Measurements from ENCODE around the gene MAN2A2.
"Not testable (repeated sequence)": the region's sequence is repeated elsewhere in the genome, so short reads cannot be mapped to it uniquely, and the experiment has no call there.

MAN2A2 gene

GRCh38 chr15:90922712-90923322, 19.7 kb downstream of the MAN2A2 start:
- DNase-seq: not testable (repeated sequence)

GRCh38 chr15:90924375-90924774, 21.3 kb downstream of the MAN2A2 start:
- DNase-seq: peak; percentile 61

DNA sequence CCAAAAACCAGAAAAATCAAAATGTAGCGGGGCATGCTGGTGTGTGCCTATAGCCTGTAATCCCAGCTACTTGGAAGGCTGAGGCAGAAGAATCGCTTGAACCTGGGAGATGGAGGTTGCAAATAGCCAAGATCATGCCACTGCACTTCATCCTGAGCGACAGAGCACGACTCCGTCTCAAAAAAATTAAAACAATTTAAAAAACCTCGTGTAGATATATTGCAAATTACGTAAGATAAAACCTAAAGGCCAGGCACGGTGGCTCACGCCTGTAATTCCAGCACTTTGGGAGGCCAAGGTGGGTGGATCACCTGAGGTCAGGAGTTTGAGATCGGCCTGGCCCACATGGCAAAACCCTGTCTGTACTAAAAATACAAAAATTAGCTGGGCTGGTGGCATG, 23.7 kb downstream of the MAN2A2 start:
- DNase-seq: not testable (repeated sequence)

- DNase-seq: not testable (repeated sequence)
Observed at GRCh38 chr15:90928106-90928505, 25.0 kb downstream of the MAN2A2 start.

GRCh38 chr15:90929246-90930019, 26.3 kb downstream of the MAN2A2 start:
- DNase-seq: no peak

DNA sequence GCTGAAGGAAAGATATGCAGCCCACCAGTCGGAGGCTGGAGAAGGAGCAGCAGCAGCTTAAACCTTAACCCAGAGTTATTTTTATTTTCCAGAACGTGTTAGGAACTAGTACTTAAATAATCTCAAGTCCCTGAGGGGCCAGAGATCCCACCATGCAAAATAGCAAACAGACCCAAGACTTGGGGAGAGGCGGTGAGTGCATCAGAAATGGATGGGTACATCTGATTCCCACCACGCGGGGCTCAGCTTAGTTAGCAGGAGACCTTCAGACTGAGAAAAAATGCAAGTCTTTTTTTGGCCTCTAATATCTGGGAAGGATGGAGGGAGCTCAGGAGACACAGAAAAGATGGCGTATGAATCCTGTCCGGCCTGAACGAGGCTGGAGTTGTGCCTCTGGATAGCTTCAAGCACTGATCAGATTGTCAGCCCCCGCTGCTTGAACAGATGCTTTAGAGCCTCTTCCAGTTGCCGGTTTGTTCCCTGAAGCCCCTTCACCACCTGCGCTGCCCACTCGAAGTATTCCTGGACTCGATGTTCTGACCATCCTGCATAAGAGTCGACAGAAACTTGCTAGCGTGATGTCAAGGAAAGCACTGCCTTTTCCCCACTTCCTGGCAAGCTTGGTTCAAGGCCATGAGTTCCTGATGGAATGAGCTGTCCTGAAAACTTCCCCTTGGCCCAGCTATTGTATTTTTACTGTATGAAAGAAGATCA, 27.9 kb downstream of the MAN2A2 start:
- peak; percentile 35 for DNase-seq

DNA sequence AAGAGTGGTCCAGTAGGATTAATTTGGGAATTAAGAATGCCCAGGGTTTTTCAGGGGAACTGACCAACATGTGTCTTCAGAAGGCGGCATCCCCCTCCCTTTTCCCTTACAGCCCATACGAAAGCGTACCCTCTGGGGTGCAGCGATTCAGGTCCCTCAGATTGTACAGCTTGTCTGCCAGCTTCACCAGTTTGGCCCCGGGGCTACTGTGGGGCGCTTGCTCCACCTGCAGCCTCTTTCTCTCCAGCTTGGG, 28.4 kb downstream of the MAN2A2 start:
- DNase-seq: no peak

DNA sequence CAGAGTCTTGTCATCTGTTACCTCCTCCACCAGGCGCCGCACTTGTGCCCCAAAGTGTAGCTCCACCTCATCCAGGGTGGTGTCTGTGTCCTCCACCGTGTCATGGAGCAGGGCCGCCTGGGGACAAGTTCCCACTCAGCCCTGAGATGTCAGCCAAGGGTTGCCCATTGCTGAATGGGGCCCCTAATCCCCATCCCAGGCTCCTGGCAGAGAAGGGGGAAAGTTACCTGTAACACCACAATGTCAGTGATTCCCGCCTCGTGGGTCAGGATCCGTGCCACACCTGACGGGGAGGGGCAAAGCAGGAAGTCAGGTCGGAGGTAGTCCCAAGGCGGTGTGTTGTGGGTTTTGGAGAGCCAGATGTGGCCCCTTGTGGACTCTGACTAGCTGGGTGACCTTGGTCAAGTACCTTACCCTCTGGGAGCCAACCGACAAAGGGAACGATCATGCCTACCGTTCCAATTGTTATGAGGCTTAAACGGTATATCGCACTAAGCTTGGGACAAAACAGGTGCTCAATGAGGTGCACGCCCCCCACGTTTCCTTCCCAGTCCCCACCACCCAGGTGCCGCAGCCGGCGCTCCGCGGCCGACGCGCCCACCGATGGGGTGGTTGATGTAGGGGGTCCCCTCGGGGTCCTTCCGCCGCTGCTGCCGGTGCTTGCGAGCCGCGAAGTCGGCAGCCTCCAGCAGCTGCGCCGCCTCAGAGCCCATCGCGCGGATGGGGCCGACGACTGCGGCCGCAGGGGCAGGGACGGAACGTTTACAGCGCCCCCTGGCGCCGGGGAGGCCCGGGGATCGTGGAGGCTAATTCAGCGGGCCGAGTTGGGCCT, 28.9 kb downstream of the MAN2A2 start, which contains the start of gene HDDC3:
HDDC3 (minus strand) TSS at position 722 of the 832 bp plus-strand sequence; CDS start at position 713, 9 bp downstream.
- DNase-seq: peak; percentile 92

DNA sequence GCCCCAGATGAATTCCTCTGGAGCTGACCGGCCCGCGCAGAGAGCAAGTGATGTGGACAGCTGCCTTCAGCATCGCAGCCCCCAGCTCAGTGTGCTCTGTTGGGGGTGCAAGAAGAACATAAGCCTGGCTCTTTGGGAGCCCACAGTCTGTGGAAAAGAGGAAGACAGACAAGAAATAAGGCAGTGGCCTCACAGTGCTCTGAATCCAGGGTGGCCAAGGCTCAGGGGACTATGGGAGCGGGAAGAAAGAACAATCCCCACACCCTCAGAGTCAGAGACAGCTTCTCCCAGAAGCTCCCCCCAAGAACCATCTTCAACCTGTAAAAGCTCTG, 29.5 kb downstream of the MAN2A2 start:
- no peak for DNase-seq

GRCh38 chr15:90933301-90933700, 30.2 kb downstream of the MAN2A2 start:
- DNase-seq: no peak

GRCh38 chr15:90934256-90934948, 31.3 kb downstream of the MAN2A2 start:
- DNase-seq: peak; percentile 91

- DNase-seq: peak; percentile 93
Observed at GRCh38 chr15:90934949-90935751, 32.0 kb downstream of the MAN2A2 start, which contains the start of gene UNC45A. UNC45A (plus strand) TSS chr15:90935285; CDS start chr15:90935325, 40 bp downstream.

DNA sequence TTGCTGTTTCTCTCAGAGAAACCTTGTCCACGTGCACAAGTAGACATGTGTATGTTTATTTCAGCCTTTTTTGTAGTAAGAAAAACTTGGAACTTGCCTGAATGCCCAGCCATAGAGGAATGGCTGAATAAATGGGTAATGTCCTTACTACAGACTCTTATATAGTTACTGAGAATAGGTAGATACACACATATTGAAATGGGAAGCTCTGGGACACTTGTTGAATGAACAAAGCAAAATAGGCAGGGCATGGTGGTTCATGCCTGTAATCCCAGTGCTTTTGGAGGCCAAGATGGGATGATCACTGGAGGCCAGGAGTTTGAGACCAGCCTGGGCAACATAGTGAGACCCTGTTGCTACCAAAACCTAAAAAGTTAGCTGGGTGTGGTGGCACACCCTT, 33.7 kb downstream of the MAN2A2 start:
- no peak for DNase-seq

DNA sequence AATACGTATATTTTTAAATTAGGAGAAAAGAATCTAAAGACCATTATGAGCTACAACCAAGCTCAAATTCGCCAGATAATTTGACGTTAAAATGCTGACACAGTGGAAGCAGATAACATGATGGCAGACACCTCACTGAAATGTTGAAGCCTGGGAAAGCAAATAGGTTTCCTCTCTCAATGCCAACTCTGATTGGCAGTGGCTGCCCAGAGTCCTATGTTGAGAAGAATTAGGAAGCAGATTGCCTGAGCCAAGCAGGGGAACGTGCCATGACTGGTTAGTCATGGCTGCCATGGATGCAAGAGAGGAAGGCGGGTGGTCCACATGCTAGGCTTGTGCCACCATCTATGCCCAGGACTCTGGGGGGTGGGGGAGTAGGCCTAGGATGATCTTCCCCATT, 35.2 kb downstream of the MAN2A2 start:
- no peak for DNase-seq

GRCh38 chr15:90939756-90940155, 36.7 kb downstream of the MAN2A2 start:
- DNase-seq: no peak

- no peak for DNase-seq
Observed at GRCh38 chr15:90941038-90941437, 37.9 kb downstream of the MAN2A2 start.

DNA sequence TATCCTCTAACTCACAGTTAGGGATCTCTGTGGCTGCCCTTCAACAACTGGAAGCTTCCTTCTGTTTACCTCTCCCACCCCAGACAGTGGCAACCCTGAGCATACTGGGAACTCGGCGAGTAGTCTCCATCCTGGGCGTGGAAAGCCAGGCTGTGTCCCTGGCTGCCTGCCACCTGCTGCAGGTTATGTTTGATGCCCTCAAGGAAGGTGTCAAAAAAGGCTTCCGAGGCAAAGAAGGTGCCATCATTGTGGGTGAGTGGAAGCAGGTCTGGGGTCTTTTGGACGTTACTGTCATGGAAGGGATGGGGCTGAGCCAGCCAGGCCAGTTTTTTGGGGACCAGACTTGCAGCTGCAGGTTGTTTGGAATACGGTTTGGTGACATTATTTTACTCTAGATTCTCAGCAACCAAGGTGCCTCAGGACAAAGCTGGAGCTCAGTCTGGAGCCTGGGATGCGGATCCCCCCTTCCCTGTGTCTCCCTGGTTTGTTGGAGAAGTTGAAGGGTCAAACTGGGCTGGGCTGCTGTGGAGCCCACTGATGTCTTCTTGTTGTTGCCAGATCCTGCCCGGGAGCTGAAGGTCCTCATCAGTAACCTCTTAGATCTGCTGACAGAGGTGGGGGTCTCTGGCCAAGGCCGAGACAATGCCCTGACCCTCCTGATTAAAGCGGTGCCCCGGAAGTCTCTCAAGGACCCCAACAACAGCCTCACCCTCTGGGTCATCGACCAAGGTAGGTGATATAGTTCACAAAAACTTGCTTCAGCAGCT, 39.4 kb downstream of the MAN2A2 start:
- DNase-seq: no peak

GRCh38 chr15:90945091-90945490, 42.0 kb downstream of the MAN2A2 start:
- DNase-seq: no peak

GRCh38 chr15:90946538-90946937, 43.4 kb downstream of the MAN2A2 start:
- DNase-seq: no peak

- DNase-seq: no peak
Observed at GRCh38 chr15:90946941-90947576, 44.0 kb downstream of the MAN2A2 start.
